Right lobe of liver (tissue), 6 donors: ENCODE results near the gene CSNK1G1. TPM values are rescaled to one million over a fixed set of nuclear protein-coding genes. Genes with fewer than 3 reads are reported as not detected.

Source experiments
- ATAC-seq, 4 donors: fragments of 200-7000 bp; cut with Tn5 transposase; one replicate each; pipeline ENCODE4 v1.9.1; 2020; ENCODE audit warnings: mild to moderate bottlenecking in 4 of 4, moderate library complexity in 4 of 4
- DNase-seq, 3 donors: peaks; one replicate each; pipeline ENCODE4 v3.0.0-alpha.2; 2020
- H3K27ac ChIP-seq, 3 donors: fragments of 200-600 bp; one replicate each; pipeline ENCODE4 v1.8.0; 2022
- H3K27me3 ChIP-seq, 2 donors: fragments of 200-600 bp; one replicate each; pipeline ENCODE4 v1.8.0; 2022
- H3K36me3 ChIP-seq, 4 donors: fragments of 200-600 bp; sonication (generic) in 1 of 4; one replicate each; pipeline versions ENCODE4 v1.5.1 to v1.8.0; 2017 to 2022; ENCODE audit warnings: control low read depth in 1 of 4
- H3K4me1 ChIP-seq, 4 donors: fragments of 200-600 bp; sonication (generic) in 1 of 4; one replicate each; pipeline versions ENCODE4 v1.5.1 to v1.8.0; 2017 to 2022; ENCODE audit warnings: control low read depth in 1 of 4
- H3K4me3 ChIP-seq, 3 donors: fragments of 200-600 bp; one replicate each; pipeline ENCODE4 v1.8.0; 2022
- H3K9me3 ChIP-seq, 4 donors: fragments of 200-600 bp; sonication (generic) in 1 of 4; one replicate each; pipeline versions ENCODE4 v1.5.1 to v1.8.0; 2017 to 2022; ENCODE audit warnings: control low read depth in 1 of 4
- CTCF ChIP-seq, 4 donors: fragments of 200-600 bp in 3 of 4; fragments of 450-650 bp in 1 of 4; IDR thresholded peaks; one replicate each; pipeline versions ENCODE4 v1.5.1 to v1.8.0; 2016 to 2022; ENCODE audit warnings: antibody characterized with exemption in 4 of 4, mild to moderate bottlenecking in 2 of 4
- POLR2A ChIP-seq: fragments of 450-650 bp; IDR thresholded peaks from one replicate; pipeline ENCODE4 v1.6.1; 2017; ENCODE audit warnings: antibody characterized with exemption, mild to moderate bottlenecking
- WGBS: methylation state at CpG from one replicate; pipeline ENCODE4 v1.1.6; 2018; ENCODE audit warnings: low coverage, low lambda C conversion rate; ENCODE audit not compliant: insufficient coverage; ENCODE audit errors: missing lambda C conversion rate; 5-methylcytosine and 5-hydroxymethylcytosine counted together
- intact Hi-C, 2 donors: fragments of 100-400 bp; cut with DNase I; formaldehyde crosslinking; loops; one replicate each; pipeline versions ENCODE4 v1.11.2 to v1.14.1; 2022
- total RNA-seq, 6 experiments: library from RNA; depleted of rRNA in 2 of 6; stranded (reverse); fragments of >200 nt in 2 of 6; fragmentation: NEBNext Ultra II Directional in 3 of 6; extraction: Animal tissue kit (Norgen Biotek cat#: 25700) in 3 of 6; gene quantifications; one replicate each; pipeline versions ENCODE4 v1.1.0 to v1.2.4, GENCODE V29; 2016 to 2023
- donor health status: DM: no; HTN: yes; CAD: no.
- donor health status: DM: no; HTN: no; CAD: no.
- donor health status: DM: no; HTN: no; CAD: no.
- donor health status: DM: no; HTN: yes; CAD: no.
- donor health status: DM: no; HTN: yes; CAD: no.

Gene CSNK1G1
- total RNA-seq, 6 experiments from 2014 or later = 3.9 to 7.1 (median 5.5) TPM

GRCh38 chr15:64156652-64157331 lies 199.2 kb downstream of the CSNK1G1 start:
- Histone ChIP-seq H3K27me3 (no peaks in the 10 kb centered on the region), H3K9me3 (no peaks in the 10 kb centered on the region), H3K4me1 (peaks cover 0 to 42% (median 11%) of the 10 kb centered on the region in 4 donors), H3K4me3 (no peak overlapping the region), H3K36me3 (peaks cover 22 to 76% (median 51%) of the 10 kb centered on the region in 4 donors), H3K27ac (no peak overlapping the region)
- no peak for TF ChIP-seq CTCF (IDR thresholded peaks at IDR 0.05)
- no peak for TF ChIP-seq POLR2A
- DNase-seq (peak in 2 of 3 donors; percentile 36 to 42), ATAC-seq (no peak)
- intact Hi-C loops = loop anchor here (10.0 kb wide), 1 partner anchor 62 kb away; the partner anchor contains the start of genes CIAO2A (in 2 of the 2) and SNX1 (in 2 of the 2)
- 69% methylated on average over 8 of the region's 16 CpGs for WGBS

GRCh38 chr15:64155802-64156651 lies 199.9 kb downstream of the CSNK1G1 start:
- no peak for TF ChIP-seq POLR2A
- TF ChIP-seq CTCF (IDR thresholded peaks at IDR 0.05) = no peak
- intact Hi-C loops = loop anchor here (10.0 kb wide), 1 partner anchor 61 kb away; the partner anchor contains the start of genes CIAO2A (in 2 of the 2) and SNX1 (in 2 of the 2)
- no peak overlapping the region for H3K4me3 ChIP-seq
- peaks cover 21 to 69% (median 47%) of the 10 kb centered on the region in 4 donors for H3K36me3 ChIP-seq
- 60% methylated on average over 5 of the region's 15 CpGs for WGBS
- H3K27ac ChIP-seq = no peak overlapping the region
- no peaks in the 10 kb centered on the region for H3K9me3 ChIP-seq
- ATAC-seq = no peak
- peaks cover 0 to 41% (median 8%) of the 10 kb centered on the region in 4 donors for H3K4me1 ChIP-seq
- DNase-seq = peak in 2 of 3 donors; percentile 32 to 41
- no peaks in the 10 kb centered on the region for H3K27me3 ChIP-seq

GRCh38 chr15:64153480-64154367 lies 202.2 kb downstream of the CSNK1G1 start:
- no peaks in the 10 kb centered on the region for H3K9me3 ChIP-seq
- intact Hi-C loops = loop anchor here (10.0 kb wide), 1 partner anchor 59 kb away; the partner anchor contains the start of genes CIAO2A (in 2 of the 2) and SNX1 (in 2 of the 2)
- H3K36me3 ChIP-seq = peaks cover 6 to 46% (median 28%) of the 10 kb centered on the region in 4 donors
- H3K27ac ChIP-seq = peak overlapping the region in 1 of 3 donors; percentile 9
- DNase-seq (peak; percentile 91 to 92 (median 92)), ATAC-seq (peak; percentile 76 to 87 (median 82))
- H3K27me3 ChIP-seq = no peaks in the 10 kb centered on the region
- no peak overlapping the region for H3K4me3 ChIP-seq
- WGBS = 2% methylated on average over 10 of the region's 12 CpGs
- H3K4me1 ChIP-seq = peaks cover 0 to 21% (median 4%) of the 10 kb centered on the region in 4 donors
- TF ChIP-seq CTCF (IDR thresholded peaks at IDR 0.05) (peak; percentile 96 to 100 (median 98)), POLR2A (peak; percentile 27)
